SK-N-SH treated with all-trans-retinoic acid at 6 μM for 48 hours (cell line): ENCODE data around the gene MTA1.

Source experiments
- ATAC-seq: fragments of 200-7000 bp; cut with Tn5 transposase; 3 replicates; pipeline ENCODE4 v1.9.1; 2020; ENCODE audit warnings: mild to moderate bottlenecking, moderate library complexity
- ARNTL ChIP-seq: fragments of 450-650 bp; formaldehyde crosslinking; IDR thresholded peaks from 2 replicates; pipeline ENCODE4 v1.5.0; 2020; ENCODE audit warnings: low read depth, mild to moderate bottlenecking, moderate library complexity, borderline replicate concordance
- BACH2 ChIP-seq: fragments of 250-450 bp; sonication (Bioruptor Pico); IDR thresholded peaks from 2 replicates; pipeline ENCODE4 v1.9.0; 2021; ENCODE audit warnings: mild to moderate bottlenecking, borderline replicate concordance
- CSDC2 ChIP-seq: fragments of 250-450 bp; sonication (Bioruptor Pico); IDR thresholded peaks from 2 replicates; pipeline ENCODE4 v1.5.0; 2020; ENCODE audit warnings: mild to moderate bottlenecking, moderate library complexity
- GLIS3 ChIP-seq: fragments of 250-450 bp; sonication (Bioruptor Pico); IDR thresholded peaks from 2 replicates; pipeline ENCODE4 v1.5.0; 2020; ENCODE audit warnings: mild to moderate bottlenecking, moderate library complexity
- ISL1 ChIP-seq: fragments of 250-450 bp; sonication (Bioruptor Pico); IDR thresholded peaks from 2 replicates; pipeline ENCODE4 v2.1.2; 2022; ENCODE audit warnings: mild to moderate bottlenecking, moderate library complexity
- OSR1 ChIP-seq: fragments of 250-450 bp; sonication (Bioruptor Pico); IDR thresholded peaks from 2 replicates; pipeline ENCODE4 v1.8.0; 2022; ENCODE audit warnings: moderate library complexity, mild to moderate bottlenecking, inconsistent platforms
- POU6F1 ChIP-seq: fragments of 250-450 bp; sonication (Bioruptor Pico); IDR thresholded peaks from 2 replicates; pipeline ENCODE4 v1.8.0; 2021; ENCODE audit warnings: low read depth, mild to moderate bottlenecking, moderate library complexity, borderline replicate concordance
- PPARA ChIP-seq: fragments of 250-450 bp; sonication (Bioruptor Pico); IDR thresholded peaks from 2 replicates; pipeline ENCODE4 v1.5.0; 2020; ENCODE audit warnings: mild to moderate bottlenecking, borderline replicate concordance
- RARB ChIP-seq: fragments of 250-450 bp; sonication (Bioruptor Pico); IDR thresholded peaks from 2 replicates; pipeline ENCODE4 v1.8.0; 2021; ENCODE audit warnings: mild to moderate bottlenecking, moderate library complexity
- SNAI2 ChIP-seq: fragments of 250-450 bp; sonication (Bioruptor Pico); IDR thresholded peaks from 2 replicates; pipeline ENCODE4 v1.5.0; 2020; ENCODE audit warnings: mild to moderate bottlenecking, moderate library complexity
- TCF4 ChIP-seq: fragments of 250-450 bp; sonication (Bioruptor Pico); IDR thresholded peaks from 2 replicates; pipeline ENCODE4 v1.8.0; 2021; ENCODE audit warnings: mild to moderate bottlenecking, moderate library complexity, borderline replicate concordance
- TOX ChIP-seq: fragments of 250-450 bp; sonication (Bioruptor Pico); IDR thresholded peaks from 2 replicates; pipeline ENCODE4 v1.8.0; 2021; ENCODE audit warnings: mild to moderate bottlenecking, moderate library complexity, borderline replicate concordance
- ZC3H10 ChIP-seq: fragments of 250-450 bp; sonication (Bioruptor Pico); IDR thresholded peaks from 2 replicates; pipeline ENCODE4 v1.5.1; 2021; ENCODE audit warnings: mild to moderate bottlenecking, moderate library complexity
- ZFP3 ChIP-seq: fragments of 250-450 bp; sonication (Bioruptor Pico); IDR thresholded peaks from 2 replicates; pipeline ENCODE4 v1.5.0; 2020; ENCODE audit warnings: mild to moderate bottlenecking, moderate library complexity
- ZNF565 ChIP-seq: fragments of 450-650 bp; formaldehyde crosslinking; conservative IDR thresholded peaks from 2 replicates; pipeline ENCODE4 v1.5.0; 2020; ENCODE audit warnings: low read depth, mild to moderate bottlenecking, moderate library complexity
- ZNF70 ChIP-seq: fragments of 450-650 bp; formaldehyde crosslinking; IDR thresholded peaks from 2 replicates; pipeline ENCODE4 v1.5.0; 2020; ENCODE audit warnings: mild to moderate bottlenecking, moderate library complexity
- ZNF8 ChIP-seq: fragments of 450-650 bp; formaldehyde crosslinking; IDR thresholded peaks from 2 replicates; pipeline ENCODE4 v1.5.0; 2020; ENCODE audit warnings: mild to moderate bottlenecking, moderate library complexity
- TF ChIP-seq, protein P1 (sequence below): fragments of 250-450 bp; sonication (Bioruptor Pico); IDR thresholded peaks from 2 replicates; pipeline ENCODE4 v1.5.1; 2020; ENCODE audit warnings: low read depth, mild to moderate bottlenecking, moderate library complexity
- TF ChIP-seq, protein P2 (sequence below): fragments of 250-450 bp; sonication (Bioruptor Pico); IDR thresholded peaks from 2 replicates; pipeline ENCODE4 v1.8.0; 2020; ENCODE audit warnings: mild to moderate bottlenecking, moderate library complexity, borderline replicate concordance
- TF ChIP-seq, protein P3 (sequence below): fragments of 250-450 bp; sonication (Bioruptor Pico); IDR thresholded peaks from 2 replicates; pipeline ENCODE4 v1.5.0; 2020; ENCODE audit warnings: mild to moderate bottlenecking, moderate library complexity

MTA1 gene

GRCh38 chr14:105425823-105426247 lies 6.2 kb downstream of the MTA1 start:
- ATAC-seq = no peak
- TF ChIP-seq ZNF565 (no peak), ZC3H10 (no peak), ZNF8 (CRISPR knock-in tag) (no peak), CSDC2 (CRISPR knock-in tag) (no peak), GLIS3 (CRISPR knock-in tag) (no peak), OSR1 (no peak), ZFP3 (no peak), PPARA (CRISPR knock-in tag) (no peak), TOX (CRISPR knock-in tag) (no peak), RARB (CRISPR knock-in tag) (no peak), POU6F1 (CRISPR knock-in tag) (no peak), BACH2 (CRISPR knock-in tag) (no peak)
- TF ChIP-seq, protein P1, sequence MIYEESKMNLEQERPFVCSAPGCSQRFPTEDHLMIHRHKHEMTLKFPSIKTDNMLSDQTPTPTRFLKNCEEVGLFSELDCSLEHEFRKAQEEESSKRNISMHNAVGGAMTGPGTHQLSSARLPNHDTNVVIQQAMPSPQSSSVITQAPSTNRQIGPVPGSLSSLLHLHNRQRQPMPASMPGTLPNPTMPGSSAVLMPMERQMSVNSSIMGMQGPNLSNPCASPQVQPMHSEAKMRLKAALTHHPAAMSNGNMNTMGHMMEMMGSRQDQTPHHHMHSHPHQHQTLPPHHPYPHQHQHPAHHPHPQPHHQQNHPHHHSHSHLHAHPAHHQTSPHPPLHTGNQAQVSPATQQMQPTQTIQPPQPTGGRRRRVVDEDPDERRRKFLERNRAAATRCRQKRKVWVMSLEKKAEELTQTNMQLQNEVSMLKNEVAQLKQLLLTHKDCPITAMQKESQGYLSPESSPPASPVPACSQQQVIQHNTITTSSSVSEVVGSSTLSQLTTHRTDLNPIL (CRISPR knock-in tag) = no peak
- TF ChIP-seq, protein P2, sequence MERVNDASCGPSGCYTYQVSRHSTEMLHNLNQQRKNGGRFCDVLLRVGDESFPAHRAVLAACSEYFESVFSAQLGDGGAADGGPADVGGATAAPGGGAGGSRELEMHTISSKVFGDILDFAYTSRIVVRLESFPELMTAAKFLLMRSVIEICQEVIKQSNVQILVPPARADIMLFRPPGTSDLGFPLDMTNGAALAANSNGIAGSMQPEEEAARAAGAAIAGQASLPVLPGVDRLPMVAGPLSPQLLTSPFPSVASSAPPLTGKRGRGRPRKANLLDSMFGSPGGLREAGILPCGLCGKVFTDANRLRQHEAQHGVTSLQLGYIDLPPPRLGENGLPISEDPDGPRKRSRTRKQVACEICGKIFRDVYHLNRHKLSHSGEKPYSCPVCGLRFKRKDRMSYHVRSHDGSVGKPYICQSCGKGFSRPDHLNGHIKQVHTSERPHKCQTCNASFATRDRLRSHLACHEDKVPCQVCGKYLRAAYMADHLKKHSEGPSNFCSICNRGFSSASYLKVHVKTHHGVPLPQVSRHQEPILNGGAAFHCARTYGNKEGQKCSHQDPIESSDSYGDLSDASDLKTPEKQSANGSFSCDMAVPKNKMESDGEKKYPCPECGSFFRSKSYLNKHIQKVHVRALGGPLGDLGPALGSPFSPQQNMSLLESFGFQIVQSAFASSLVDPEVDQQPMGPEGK (CRISPR knock-in tag) = no peak

- ATAC-seq = no peak
Measured at GRCh38 chr14:105426416-105427130, 6.9 kb downstream of the MTA1 start.

More at GRCh38 chr14:105426416-105427130, 6.9 kb downstream of the MTA1 start:
- TF ChIP-seq TCF4 (CRISPR knock-in tag) (no peak), ZNF70 (CRISPR knock-in tag) (no peak), SNAI2 (CRISPR knock-in tag) (no peak), ARNTL (no peak), ISL1 (CRISPR knock-in tag) (no peak), POU6F1 (CRISPR knock-in tag) (no peak), CSDC2 (CRISPR knock-in tag) (no peak), OSR1 (no peak), ZFP3 (no peak), BACH2 (CRISPR knock-in tag) (no peak)
- TF ChIP-seq, protein P3, sequence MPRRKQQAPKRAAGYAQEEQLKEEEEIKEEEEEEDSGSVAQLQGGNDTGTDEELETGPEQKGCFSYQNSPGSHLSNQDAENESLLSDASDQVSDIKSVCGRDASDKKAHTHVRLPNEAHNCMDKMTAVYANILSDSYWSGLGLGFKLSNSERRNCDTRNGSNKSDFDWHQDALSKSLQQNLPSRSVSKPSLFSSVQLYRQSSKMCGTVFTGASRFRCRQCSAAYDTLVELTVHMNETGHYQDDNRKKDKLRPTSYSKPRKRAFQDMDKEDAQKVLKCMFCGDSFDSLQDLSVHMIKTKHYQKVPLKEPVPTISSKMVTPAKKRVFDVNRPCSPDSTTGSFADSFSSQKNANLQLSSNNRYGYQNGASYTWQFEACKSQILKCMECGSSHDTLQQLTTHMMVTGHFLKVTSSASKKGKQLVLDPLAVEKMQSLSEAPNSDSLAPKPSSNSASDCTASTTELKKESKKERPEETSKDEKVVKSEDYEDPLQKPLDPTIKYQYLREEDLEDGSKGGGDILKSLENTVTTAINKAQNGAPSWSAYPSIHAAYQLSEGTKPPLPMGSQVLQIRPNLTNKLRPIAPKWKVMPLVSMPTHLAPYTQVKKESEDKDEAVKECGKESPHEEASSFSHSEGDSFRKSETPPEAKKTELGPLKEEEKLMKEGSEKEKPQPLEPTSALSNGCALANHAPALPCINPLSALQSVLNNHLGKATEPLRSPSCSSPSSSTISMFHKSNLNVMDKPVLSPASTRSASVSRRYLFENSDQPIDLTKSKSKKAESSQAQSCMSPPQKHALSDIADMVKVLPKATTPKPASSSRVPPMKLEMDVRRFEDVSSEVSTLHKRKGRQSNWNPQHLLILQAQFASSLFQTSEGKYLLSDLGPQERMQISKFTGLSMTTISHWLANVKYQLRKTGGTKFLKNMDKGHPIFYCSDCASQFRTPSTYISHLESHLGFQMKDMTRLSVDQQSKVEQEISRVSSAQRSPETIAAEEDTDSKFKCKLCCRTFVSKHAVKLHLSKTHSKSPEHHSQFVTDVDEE (CRISPR knock-in tag) = no peak
- TF ChIP-seq, protein P1 (CRISPR knock-in tag) = no peak
- TF ChIP-seq, protein P2 (CRISPR knock-in tag) = no peak
